Posterior vena cava (tissue), 2 donors: ENCODE results near the gene ADCY1. TPM values are rescaled to one million over a fixed set of nuclear protein-coding genes. Genes with fewer than 3 reads are reported as not detected.

Experiments
- DNase-seq: peaks from one replicate; pipeline ENCODE4 v3.0.0-alpha.2; 2020; ENCODE audit warnings: low spot score
- intact Hi-C, 2 donors: fragments of 100-400 bp; cut with DNase I; formaldehyde crosslinking; loops; one replicate each; pipeline versions ENCODE4 v1.14.1 to v1.14.2; 2022 to 2023
- total RNA-seq, 2 donors: library from RNA; stranded (reverse); fragmentation: NEBNext Ultra II Directional; extraction: Animal tissue kit (Norgen Biotek cat#: 25700); gene quantifications; one replicate each; pipeline ENCODE4 v1.2.1, GENCODE V29; 2021
- donor health status: DM: yes; HTN: yes; CAD: no.
- donor health status: DM: yes; HTN: yes; CAD: no.

The ADCY1 gene
- total RNA-seq, 2 donors from 2014 or later: 13.7 to 14.7 TPM

GRCh38 chr7:45646996-45647825 lies 73.0 kb downstream of the ADCY1 start:
- no peak for DNase-seq
- intact Hi-C loops: no loop called here

DNA sequence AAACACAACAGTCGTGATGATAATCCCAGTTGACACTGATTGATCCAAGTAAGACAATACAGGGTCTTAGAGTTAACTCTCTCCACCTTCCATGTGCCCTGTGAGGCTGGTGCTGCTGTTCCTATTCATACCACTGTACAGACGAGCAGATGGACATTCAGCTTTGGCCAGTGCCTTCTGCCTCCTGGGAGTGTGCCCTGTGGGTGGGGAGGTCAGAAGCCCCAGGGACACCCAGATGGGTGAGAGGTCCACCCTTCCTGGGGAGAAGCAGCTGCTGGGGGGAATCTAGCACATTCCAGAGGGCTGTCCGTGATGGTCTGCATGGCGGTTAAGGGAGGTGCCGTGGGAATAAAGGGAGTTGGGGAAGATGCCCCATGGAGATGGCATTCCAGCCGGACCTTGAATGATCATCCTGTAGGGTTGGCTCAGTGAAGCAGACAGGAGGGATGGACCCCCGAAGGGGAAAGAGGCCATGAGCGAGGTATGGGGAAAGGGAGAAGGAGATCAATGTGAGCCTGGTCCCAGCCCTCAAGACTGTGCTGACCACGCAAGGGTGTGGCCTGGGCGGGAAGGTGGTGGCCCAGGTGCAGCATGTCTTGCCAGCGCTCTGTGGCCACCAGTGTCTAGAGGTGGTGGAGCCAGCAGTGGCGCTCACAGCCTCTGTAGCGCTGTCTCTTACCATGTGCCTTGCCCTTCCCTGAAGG lies 74.0 kb downstream of the ADCY1 start:
- DNase-seq: no peak
- intact Hi-C loops: no loop called here

- intact Hi-C loops: no loop called here
- DNase-seq: no peak
Observed at GRCh38 chr7:45648671-45648995, 74.5 kb downstream of the ADCY1 start.

DNA sequence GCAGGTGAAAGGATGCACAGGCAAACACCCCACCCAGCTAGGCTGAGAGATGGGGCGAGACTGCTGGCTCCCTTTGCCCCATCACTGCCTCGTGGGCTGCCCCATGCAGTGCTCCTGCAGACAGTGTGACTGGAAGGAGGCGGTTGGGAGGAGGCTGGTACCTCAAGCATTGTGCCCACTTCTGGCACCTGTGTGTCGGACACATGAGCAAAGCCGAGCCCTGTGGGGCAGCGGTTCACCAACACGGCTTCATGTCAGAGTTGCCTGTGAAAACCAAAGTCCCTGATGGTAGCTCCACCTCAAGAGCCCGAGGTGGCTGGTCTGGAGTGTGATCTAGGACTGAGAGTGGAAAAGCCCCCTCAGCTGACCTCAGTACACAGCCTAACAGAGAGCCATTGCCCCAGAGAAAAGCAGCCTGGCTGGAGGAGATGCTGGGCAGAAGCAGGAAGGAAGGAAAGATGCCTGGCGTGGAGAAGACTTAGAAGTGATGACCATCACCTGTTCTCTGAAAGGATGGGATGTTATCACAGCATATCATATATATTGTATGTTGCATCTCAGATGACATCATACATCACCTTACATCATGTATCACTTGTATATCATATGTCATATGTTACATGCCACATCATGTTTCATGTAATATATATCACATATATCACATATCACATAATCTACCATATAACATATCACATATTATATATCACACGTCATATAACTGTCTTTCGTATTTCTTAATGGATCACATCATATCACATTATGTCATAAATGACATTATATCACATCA lies 75.6 kb downstream of the ADCY1 start:
- peak; percentile 74 for DNase-seq
- intact Hi-C loops: no loop called here

DNA sequence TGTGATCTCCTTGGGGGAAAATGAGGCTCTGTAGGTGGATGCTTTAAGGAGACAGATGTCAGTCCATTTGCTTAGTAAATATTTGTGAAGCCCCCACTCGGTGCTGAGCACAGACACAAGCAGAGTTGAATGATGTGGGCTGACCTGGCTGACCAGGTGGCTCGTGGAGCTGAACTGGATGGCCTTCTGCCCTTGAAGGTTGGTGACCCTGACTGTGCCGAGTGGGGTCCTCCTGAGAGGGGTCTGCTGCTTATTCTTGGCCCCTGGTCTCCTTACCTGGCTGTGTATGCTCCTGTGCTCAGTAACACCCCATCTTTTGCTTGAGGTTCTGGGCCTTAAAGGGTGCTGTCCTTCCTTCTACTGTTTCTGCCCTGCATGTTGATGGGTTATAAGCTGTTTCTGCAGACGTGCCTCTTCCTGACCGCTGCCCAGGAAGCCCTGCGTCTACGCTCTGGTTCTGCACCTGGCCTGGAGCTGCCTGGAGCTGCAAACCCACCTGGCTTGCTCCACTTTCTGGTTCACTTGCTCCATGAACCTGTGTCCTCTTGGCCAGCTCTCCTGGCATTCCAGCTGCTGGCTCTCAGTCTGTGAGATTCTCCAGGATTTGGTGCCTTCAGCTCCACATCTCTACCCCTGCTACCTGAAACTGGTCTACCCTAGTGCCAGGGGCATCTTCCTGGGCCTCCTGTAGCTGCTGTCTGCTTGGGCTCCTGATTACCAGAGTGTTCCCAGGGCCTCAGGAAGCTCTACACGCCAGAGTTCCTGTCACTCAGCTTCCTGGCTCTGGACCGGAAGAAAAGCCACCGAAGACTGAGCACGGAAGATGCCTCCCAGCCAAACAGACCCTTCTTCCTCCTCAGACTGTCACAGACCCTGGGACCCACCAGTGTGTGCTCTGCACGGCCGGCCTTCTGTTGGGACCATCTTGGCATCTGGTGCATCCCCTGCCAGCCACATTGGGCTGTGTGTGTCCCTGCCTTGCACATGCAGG lies 76.5 kb downstream of the ADCY1 start:
- DNase-seq: no peak
- intact Hi-C loops: no loop called here

DNA sequence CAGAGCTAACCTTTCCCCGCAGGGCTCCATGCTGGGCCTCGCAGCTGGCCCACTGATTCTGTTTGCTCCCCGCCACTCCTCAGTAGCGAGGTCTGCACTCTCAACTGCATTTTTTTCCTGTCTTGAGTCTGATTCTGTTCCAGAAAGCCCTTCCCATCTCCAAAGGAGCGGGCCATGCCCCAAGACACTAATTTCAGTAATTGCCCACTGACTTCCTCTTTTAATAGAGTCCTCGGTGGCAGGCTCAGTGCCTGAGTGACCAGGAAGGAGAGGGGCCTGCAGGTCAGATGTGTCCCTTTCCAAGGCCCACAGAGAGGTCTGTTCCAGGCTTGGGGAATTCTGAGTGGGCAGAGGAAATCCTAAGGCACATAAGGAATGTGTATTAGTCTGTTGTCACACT lies 77.4 kb downstream of the ADCY1 start:
- no peak for DNase-seq
- intact Hi-C loops: no loop called here

DNA sequence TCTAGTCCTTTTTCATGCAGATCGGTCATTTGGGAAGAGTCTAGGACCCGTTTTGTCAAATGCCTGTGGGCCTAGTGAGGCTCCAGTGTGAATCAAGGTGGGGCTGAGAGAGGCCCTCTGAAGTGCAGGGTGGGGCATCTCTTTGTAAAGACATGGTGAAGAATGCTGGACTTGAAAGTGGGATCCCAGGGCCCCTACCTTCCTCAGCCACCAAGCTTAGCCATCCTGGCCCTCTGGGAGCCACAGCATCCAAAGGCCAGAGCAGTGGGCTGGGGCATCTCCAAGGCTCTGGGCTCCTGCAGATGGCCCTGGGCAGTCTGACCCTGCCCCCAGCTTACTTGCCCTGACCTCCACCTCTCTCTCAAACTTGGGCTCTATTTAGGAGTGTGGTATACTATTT lies 78.5 kb downstream of the ADCY1 start:
- no peak for DNase-seq
- intact Hi-C loops: no loop called here

- DNase-seq: no peak
Observed at GRCh38 chr7:45653209-45653907, 79.2 kb downstream of the ADCY1 start.

GRCh38 chr7:45654341-45654740 lies 80.2 kb downstream of the ADCY1 start:
- DNase-seq: no peak
- intact Hi-C loops: no loop called here

More at GRCh38 chr7:45653209-45653907, 79.2 kb downstream of the ADCY1 start:
- intact Hi-C loops: no loop called here

- intact Hi-C loops: no loop called here
Observed at GRCh38 chr7:45655539-45655938, 81.4 kb downstream of the ADCY1 start.

DNA sequence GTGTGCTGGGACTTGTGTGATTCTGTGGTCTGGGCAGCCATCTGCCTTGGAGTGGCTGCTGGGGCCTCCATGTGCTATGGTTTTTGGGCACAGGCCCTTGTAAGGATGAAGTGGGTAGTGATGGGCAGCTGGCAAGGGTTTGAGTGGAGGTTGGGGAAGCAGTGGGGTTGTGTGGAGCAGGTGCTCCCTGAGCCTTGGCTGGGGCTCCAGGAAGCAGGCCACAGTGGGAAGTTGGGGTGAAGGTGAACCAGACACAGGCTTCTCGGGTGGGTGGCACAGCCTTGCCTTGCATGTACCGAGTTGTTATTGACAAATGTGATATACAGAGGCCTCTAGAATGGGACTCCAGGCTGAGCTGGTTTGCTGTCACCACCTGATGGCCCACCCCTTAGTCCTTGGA lies 82.3 kb downstream of the ADCY1 start:
- no peak for DNase-seq
- intact Hi-C loops: no loop called here

More at GRCh38 chr7:45655539-45655938, 81.4 kb downstream of the ADCY1 start:
- no peak for DNase-seq

DNA sequence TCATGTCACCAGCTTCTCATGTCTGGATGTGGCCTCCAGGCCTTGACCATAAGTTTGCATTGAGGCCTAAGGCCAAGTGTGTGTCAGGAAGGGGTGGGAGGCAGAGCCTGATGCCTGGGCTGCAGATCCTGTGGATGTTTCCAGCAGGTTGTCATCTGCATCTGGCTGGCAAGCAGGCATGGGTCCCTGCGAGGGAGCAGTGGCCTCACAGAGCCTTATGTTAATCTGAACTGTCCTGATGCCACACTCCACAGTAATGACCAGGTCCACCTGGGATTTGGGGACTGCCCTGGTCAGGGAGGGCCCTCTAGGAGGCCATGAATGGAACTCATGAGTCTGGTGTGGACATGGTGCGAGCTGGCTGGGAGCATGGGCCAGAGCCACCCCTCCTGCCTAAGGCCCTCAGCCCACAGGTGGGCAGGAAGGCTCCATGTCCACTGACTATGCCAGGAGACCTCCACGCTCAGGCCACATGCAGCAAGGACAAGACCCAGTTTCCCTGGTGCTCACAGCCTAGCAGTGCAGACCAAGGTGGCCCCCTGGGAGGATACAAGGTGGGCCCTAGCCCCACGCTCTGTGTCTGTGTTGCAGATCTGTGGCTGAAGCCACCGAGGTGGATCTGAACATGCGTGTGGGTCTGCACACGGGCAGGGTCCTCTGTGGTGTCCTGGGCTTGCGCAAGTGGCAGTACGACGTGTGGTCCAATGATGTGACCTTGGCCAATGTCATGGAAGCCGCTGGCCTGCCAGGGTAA lies 83.1 kb downstream of the ADCY1 start:
- intact Hi-C loops: no loop called here
- DNase-seq: no peak

- DNase-seq: peak; percentile 72
- intact Hi-C loops: no loop called here
Observed at GRCh38 chr7:45657890-45658715, 83.9 kb downstream of the ADCY1 start.

DNA sequence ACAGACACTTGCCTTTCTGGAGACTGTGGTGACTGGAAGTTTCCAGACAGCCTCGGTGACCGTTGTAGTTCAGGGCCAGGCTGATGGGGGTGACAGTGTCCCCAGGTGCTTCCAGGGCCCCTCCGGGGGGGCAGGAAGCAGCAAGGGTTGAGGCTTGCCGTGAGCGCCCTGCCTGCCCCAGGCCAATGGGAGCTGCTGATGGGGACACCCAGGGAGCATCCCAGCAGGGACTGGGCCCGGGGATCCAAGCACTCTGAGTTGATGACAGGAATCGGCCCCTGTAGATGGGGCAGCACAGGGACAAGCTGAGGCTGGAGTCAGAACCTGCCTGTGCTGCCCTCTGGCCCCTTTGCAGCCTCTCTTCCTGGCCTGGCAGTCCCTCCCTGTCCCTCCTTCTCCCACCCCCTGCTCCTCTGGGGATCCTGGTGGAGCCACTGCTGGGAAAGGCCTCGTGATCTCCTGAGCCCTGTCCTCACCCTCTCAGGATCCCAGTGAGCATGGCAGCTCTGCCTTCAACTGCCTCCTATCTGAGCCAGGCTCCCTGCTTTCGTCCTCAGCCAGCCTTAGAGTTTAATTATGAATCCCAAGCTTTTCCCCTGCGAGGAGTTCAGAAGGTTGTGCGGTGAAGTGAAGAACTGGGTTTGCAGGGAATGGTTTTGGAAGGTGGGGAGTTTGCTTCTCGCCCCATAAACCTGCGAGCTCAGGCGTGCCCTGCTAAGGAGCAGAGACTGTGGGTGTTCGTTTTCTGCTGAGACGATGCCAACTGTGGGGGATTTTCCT lies 84.7 kb downstream of the ADCY1 start:
- intact Hi-C loops: no loop called here

GRCh38 chr7:45659496-45660139 lies 85.5 kb downstream of the ADCY1 start:
- intact Hi-C loops: no loop called here
- DNase-seq: no peak

More for the DNA sequence above, 84.7 kb downstream of the ADCY1 start:
- DNase-seq: no peak
